Neural progenitor cell (in vitro differentiated cells): ENCODE data around the gene GNAZ. TPM values are rescaled to one million over a fixed set of nuclear protein-coding genes. Genes with fewer than 3 reads are reported as not detected.
A peak's percentile ranks its signal among the peaks of the same experiment; 100 is the strongest.

Source experiments
- DNase-seq: peaks from one replicate; pipeline ENCODE4 v3.0.0-alpha.2; 2016; ENCODE audit warnings: low spot score
- H2AFZ ChIP-seq: fragments of 200-600 bp; sonication (generic); replicated peaks from 2 replicates; pipeline ENCODE4 v1.6.1; 2016; ENCODE audit warnings: antibody characterized with exemption
- H3F3A ChIP-seq: fragments of 200-600 bp; sonication (generic); 2 replicates; pipeline ENCODE4 v1.6.1; 2016; ENCODE audit warnings: antibody characterized with exemption, low read depth
- H3K27ac ChIP-seq: fragments of 200-600 bp; sonication (generic); 2 replicates; pipeline ENCODE4 v1.5.1; 2016; ENCODE audit warnings: mild to moderate bottlenecking
- H3K27me3 ChIP-seq: fragments of 200-600 bp; sonication (generic); 2 replicates; pipeline ENCODE4 v1.6.1; 2016; ENCODE audit warnings: mild to moderate bottlenecking, moderate library complexity
- H3K36me3 ChIP-seq: fragments of 200-600 bp; sonication (generic); 2 replicates; pipeline ENCODE4 v1.5.1; 2016
- H3K4me1 ChIP-seq: fragments of 200-600 bp; sonication (generic); 2 replicates; pipeline ENCODE4 v1.6.1; 2016; ENCODE audit warnings: mixed run types
- H3K4me2 ChIP-seq: fragments of 200-600 bp; sonication (generic); 2 replicates; pipeline ENCODE4 v1.6.1; 2016
- H3K4me3 ChIP-seq: fragments of 200-600 bp; sonication (generic); 2 replicates; pipeline ENCODE4 v1.5.1; 2016
- H3K79me2 ChIP-seq: fragments of 200-600 bp; sonication (generic); 2 replicates; pipeline ENCODE4 v1.6.1; 2016; ENCODE audit warnings: low read depth
- H3K9ac ChIP-seq: fragments of 200-600 bp; sonication (generic); 2 replicates; pipeline ENCODE4 v1.6.1; 2016
- H3K9me3 ChIP-seq: fragments of 200-600 bp; sonication (generic); 2 replicates; pipeline ENCODE4 v1.5.1; 2016; ENCODE audit warnings: low read depth
- H4K20me1 ChIP-seq: fragments of 200-600 bp; sonication (generic); 2 replicates; pipeline ENCODE4 v1.6.1; 2016; ENCODE audit warnings: low read depth
- H3K27ac Mint-ChIP-seq: 3 replicates; pipeline ENCODE4 v1.8.0; 2021; ENCODE audit warnings: mixed read lengths
- H3K27me3 Mint-ChIP-seq: 2 replicates; pipeline ENCODE4 v1.8.0; 2022; ENCODE audit warnings: low read depth, mild to moderate bottlenecking, inconsistent platforms, moderate library complexity, mixed read lengths; ENCODE audit not compliant: insufficient read depth
- H3K36me3 Mint-ChIP-seq: 3 replicates; pipeline ENCODE4 v1.8.0; 2021; ENCODE audit warnings: mixed read lengths
- H3K4me1 Mint-ChIP-seq: 3 replicates; pipeline ENCODE4 v1.8.0; 2021; ENCODE audit warnings: mixed read lengths
- H3K4me3 Mint-ChIP-seq: 3 replicates; pipeline ENCODE4 v1.8.0; 2021; ENCODE audit warnings: mild to moderate bottlenecking, moderate library complexity, mixed read lengths
- H3K9me3 Mint-ChIP-seq: 3 replicates; pipeline ENCODE4 v1.8.0; 2020; ENCODE audit warnings: mixed read lengths
- EZH2 ChIP-seq: fragments of 200-600 bp; sonication (generic); IDR thresholded peaks from 2 replicates; pipeline ENCODE4 v1.6.1; 2017; ENCODE audit warnings: antibody characterized with exemption, mild to moderate bottlenecking, moderate library complexity
- EZH2phosphoT487 ChIP-seq: fragments of 200-600 bp; sonication (generic); IDR thresholded peaks from 2 replicates; pipeline ENCODE4 v1.6.1; 2017; ENCODE audit warnings: antibody characterized with exemption
- total RNA-seq: library from RNA; depleted of rRNA; stranded (reverse); fragments of >200 nt; gene quantifications from 2 replicates; pipeline ENCODE4 v1.2.3, GENCODE V29; 2015; ENCODE audit warnings: low replicate concordance
- TF ChIP-seq, protein P1 (sequence below): fragments of 200-600 bp; sonication (generic); IDR thresholded peaks from 2 replicates; pipeline ENCODE4 v1.5.1; 2017; ENCODE audit warnings: antibody characterized with exemption, mild to moderate bottlenecking

Gene GNAZ
- total RNA-seq, 1 donor from 2014 or later = 16.5 TPM

DNA sequence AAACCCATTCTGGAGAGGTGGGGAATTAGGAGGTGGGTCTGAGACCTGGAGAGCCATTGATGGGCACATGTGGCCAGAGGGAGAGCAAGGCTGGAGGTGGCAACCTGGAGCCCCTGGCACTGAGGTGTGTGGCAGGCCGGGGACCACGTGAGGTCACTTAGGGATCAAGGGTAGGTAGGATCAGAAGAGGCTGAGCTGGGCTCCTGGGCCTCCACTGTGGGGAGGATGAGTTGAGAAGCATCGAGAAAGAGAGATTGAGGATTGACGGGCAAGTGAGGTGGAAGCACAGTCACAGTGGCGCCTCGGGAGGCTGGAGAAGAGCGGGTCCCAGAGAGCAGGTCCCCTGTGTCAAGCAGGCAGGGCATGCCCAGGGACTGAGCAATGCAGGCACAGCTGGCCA lies 4.1 kb downstream of the GNAZ start:
- H3K36me3 ChIP-seq = no peaks in the 10 kb centered on the region
- H3K79me2 ChIP-seq = peaks cover 24% of the 10 kb centered on the region
- H2AFZ ChIP-seq = no peak overlapping the region
- Mint-ChIP-seq H3K4me1 (peaks cover 26% of the 10 kb centered on the region), H3K27ac (no peak overlapping the region), H3K27me3 (no peaks in the 10 kb centered on the region), H3K9me3 (peaks cover 8% of the 10 kb centered on the region), H3K4me3 (peak overlapping the region; percentile 59), H3K36me3 (peaks cover 29% of the 10 kb centered on the region)
- no peak overlapping the region for H3K27ac ChIP-seq
- H3K4me1 ChIP-seq = peaks cover 7% of the 10 kb centered on the region
- peaks cover 63% of the 10 kb centered on the region for H4K20me1 ChIP-seq
- no peaks in the 10 kb centered on the region for H3K9me3 ChIP-seq
- no peak for DNase-seq
- H3K27me3 ChIP-seq = peaks cover 10% of the 10 kb centered on the region
- H3K4me2 ChIP-seq = no peak overlapping the region
- no peak overlapping the region for H3K9ac ChIP-seq
- no peak overlapping the region for H3K4me3 ChIP-seq
- TF ChIP-seq, protein P1, sequence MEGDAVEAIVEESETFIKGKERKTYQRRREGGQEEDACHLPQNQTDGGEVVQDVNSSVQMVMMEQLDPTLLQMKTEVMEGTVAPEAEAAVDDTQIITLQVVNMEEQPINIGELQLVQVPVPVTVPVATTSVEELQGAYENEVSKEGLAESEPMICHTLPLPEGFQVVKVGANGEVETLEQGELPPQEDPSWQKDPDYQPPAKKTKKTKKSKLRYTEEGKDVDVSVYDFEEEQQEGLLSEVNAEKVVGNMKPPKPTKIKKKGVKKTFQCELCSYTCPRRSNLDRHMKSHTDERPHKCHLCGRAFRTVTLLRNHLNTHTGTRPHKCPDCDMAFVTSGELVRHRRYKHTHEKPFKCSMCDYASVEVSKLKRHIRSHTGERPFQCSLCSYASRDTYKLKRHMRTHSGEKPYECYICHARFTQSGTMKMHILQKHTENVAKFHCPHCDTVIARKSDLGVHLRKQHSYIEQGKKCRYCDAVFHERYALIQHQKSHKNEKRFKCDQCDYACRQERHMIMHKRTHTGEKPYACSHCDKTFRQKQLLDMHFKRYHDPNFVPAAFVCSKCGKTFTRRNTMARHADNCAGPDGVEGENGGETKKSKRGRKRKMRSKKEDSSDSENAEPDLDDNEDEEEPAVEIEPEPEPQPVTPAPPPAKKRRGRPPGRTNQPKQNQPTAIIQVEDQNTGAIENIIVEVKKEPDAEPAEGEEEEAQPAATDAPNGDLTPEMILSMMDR = no peak
- TF ChIP-seq EZH2 (no peak), EZH2phosphoT487 (no peak)
- no peaks in the 10 kb centered on the region for H3F3A ChIP-seq

DNA sequence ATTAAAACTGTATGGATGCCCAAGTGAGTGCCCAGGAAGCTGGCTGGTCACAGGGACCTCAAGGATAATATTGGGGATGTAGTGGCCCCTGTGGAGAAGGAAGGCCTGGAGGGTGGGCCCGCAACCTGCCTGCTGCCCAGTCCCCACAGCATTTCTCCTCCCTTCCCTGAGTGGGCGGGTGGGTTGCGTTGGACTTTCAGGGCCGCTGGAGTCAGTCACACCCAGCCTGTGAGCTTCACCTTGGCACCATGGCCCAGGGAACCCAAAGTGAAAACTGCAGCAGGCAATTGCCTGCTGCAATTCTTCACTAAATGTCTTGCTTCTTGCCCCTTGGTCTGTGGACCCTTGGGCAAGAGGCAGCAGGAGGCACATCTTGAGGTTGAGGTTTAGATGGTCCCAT lies 4.7 kb downstream of the GNAZ start:
- no peak overlapping the region for H3K27ac Mint-ChIP-seq
- Histone ChIP-seq H4K20me1 (peaks cover 67% of the 10 kb centered on the region), H3K9me3 (no peaks in the 10 kb centered on the region), H3K4me1 (peaks cover 7% of the 10 kb centered on the region), H3K27ac (no peak overlapping the region), H3K9ac (no peak overlapping the region), H2AFZ (no peak overlapping the region), H3K79me2 (peaks cover 24% of the 10 kb centered on the region), H3K4me3 (no peak overlapping the region), H3F3A (no peaks in the 10 kb centered on the region), H3K36me3 (no peaks in the 10 kb centered on the region), H3K27me3 (peaks cover 6% of the 10 kb centered on the region), H3K4me2 (no peak overlapping the region)
- TF ChIP-seq EZH2 (no peak), EZH2phosphoT487 (no peak)
- TF ChIP-seq, protein P1 = no peak
- H3K4me1 Mint-ChIP-seq = peaks cover 23% of the 10 kb centered on the region
- no peak for DNase-seq
- no peaks in the 10 kb centered on the region for H3K27me3 Mint-ChIP-seq
- H3K9me3 Mint-ChIP-seq = peaks cover 8% of the 10 kb centered on the region
- peaks cover 29% of the 10 kb centered on the region for H3K36me3 Mint-ChIP-seq
- H3K4me3 Mint-ChIP-seq = no peak overlapping the region

DNA sequence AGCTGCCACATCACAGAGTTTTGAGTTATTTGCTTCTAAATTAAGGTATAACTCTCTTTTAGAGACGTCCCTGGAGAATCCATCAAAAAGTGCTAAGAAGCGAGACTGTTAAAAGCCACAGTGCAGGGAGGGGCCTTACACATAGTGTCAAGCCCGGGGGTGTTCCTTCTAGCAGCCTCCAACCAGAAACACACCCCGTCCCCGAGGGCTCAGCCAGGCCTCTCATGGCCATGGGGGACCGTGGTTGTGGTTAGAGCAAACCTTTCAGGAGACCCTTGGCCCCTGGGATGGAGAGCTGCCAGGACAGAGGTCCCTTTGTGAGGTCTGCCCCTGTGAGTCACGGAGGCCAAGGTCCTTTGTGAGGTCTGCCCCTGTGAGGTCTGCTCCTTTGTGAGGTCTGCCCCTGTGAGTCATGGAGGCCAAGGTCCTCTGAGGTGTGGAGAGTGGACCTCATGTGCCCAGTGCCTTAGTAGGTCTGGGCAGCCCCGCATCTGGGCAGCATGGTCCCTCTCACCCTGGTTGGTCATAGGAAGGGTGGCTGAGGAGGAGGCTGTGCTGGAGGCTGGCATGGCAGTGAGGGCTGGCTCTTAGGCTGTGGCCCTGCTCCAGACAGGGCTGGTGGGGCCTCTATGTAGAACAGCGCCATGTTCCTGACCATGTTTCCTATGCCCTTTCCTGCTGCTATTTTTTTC lies 5.4 kb downstream of the GNAZ start:
- peaks cover 7% of the 10 kb centered on the region for H3K4me1 ChIP-seq
- peaks cover 23% of the 10 kb centered on the region for H3K4me1 Mint-ChIP-seq

More for the DNA sequence above, 5.4 kb downstream of the GNAZ start:
- Mint-ChIP-seq H3K27ac (no peak overlapping the region), H3K4me3 (peak overlapping the region; percentile 57), H3K27me3 (no peaks in the 10 kb centered on the region), H3K36me3 (peaks cover 29% of the 10 kb centered on the region), H3K9me3 (peaks cover 8% of the 10 kb centered on the region)
- Histone ChIP-seq H3K27me3 (peaks cover 6% of the 10 kb centered on the region), H3K79me2 (peaks cover 24% of the 10 kb centered on the region), H3K9me3 (no peaks in the 10 kb centered on the region), H3K27ac (no peak overlapping the region), H3K36me3 (no peaks in the 10 kb centered on the region), H3K4me2 (no peak overlapping the region), H3F3A (no peaks in the 10 kb centered on the region), H3K4me3 (no peak overlapping the region), H2AFZ (no peak overlapping the region), H4K20me1 (peaks cover 68% of the 10 kb centered on the region), H3K9ac (no peak overlapping the region)
- TF ChIP-seq EZH2phosphoT487 = no peak
- TF ChIP-seq, protein P1 = no peak
- TF ChIP-seq EZH2 = no peak
- no peak for DNase-seq
